ENCODE data around the gene C1QTNF8. TPM values are rescaled to one million over a fixed set of nuclear protein-coding genes. Genes with fewer than 3 reads are reported as not detected.

C1QTNF8 gene
- total RNA-seq, 3 donors from 2014 or later (not counting 1 experiment from before 2014, with no cell fraction given) = not detected

DNA sequence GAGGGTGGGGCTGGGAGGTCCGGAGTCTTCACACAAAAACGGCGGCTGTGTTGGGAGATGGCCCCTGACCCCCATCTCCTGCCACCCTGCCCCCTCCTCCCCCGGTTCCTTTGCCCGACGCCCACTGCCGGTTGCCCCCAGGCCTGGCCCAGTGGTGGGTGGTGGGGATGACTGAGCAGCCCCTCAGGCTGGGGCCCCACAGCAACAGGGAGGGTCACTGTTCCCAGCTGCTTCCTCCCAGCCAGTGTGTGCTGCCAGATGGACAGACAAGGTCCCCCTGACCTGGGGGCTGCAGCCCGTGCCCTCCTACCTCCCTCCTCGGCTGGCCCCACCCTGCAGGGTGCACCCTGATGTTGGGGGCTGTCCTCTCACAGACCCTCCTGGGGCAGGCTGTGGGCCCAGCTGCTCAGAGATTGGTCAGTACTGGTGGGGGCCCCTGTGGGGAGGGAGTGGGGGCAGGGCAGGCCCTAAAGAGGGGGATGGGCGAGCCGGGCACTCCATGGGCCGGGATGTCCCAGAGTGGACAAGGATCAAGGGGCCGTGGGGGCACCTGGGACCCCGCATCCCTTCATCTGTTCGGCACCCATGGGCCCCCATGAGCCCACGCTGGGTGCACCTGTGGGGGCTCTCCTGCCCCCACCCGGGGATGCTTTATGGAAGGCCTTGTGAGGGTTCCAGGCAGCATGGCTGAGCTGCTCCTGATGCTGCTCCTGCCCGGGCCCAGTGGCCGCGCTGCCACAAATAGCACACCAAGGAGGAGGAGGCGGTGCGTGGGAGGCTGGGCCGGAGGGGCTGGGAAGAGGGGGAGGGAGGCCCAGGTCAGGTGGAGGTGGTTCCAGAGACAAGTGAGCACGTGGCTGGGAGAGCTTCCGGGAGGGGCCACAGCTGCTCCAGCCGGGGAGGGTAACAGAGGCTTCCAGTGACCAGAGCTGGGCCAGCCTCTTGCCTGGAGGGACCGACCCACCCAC, 5.1 kb downstream of the C1QTNF8 start:
- no peak for ATAC-seq
- H3K27ac ChIP-seq (ENCODE audit: low read length) = no peak overlapping the region
- TF ChIP-seq, protein P1, sequence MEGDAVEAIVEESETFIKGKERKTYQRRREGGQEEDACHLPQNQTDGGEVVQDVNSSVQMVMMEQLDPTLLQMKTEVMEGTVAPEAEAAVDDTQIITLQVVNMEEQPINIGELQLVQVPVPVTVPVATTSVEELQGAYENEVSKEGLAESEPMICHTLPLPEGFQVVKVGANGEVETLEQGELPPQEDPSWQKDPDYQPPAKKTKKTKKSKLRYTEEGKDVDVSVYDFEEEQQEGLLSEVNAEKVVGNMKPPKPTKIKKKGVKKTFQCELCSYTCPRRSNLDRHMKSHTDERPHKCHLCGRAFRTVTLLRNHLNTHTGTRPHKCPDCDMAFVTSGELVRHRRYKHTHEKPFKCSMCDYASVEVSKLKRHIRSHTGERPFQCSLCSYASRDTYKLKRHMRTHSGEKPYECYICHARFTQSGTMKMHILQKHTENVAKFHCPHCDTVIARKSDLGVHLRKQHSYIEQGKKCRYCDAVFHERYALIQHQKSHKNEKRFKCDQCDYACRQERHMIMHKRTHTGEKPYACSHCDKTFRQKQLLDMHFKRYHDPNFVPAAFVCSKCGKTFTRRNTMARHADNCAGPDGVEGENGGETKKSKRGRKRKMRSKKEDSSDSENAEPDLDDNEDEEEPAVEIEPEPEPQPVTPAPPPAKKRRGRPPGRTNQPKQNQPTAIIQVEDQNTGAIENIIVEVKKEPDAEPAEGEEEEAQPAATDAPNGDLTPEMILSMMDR (IDR thresholded peaks at IDR 0.05) = no peak
- no peak overlapping the region for H3K4me3 ChIP-seq (ENCODE audit: low read length)
- H3K36me3 ChIP-seq (ENCODE audit: control insufficient read depth, insufficient read depth, low read length) = no peaks in the 10 kb centered on the region
- no peaks in the 10 kb centered on the region for H3K4me1 ChIP-seq (ENCODE audit: control insufficient read depth, insufficient read depth, low read length)
- 52% methylated on average over 23 of the region's 27 CpGs for WGBS (ENCODE audit: insufficient coverage)
- H3K4me3 Mint-ChIP-seq = no peak overlapping the region
- intact Hi-C loops (cut with micrococcal nuclease) = no loop called here
- DNase-seq = no peak
- H3K27me3 Mint-ChIP-seq (ENCODE audit: low read depth in 2 of 2) = no peaks in the 10 kb centered on the region
- no peaks in the 10 kb centered on the region for H3K9me3 Mint-ChIP-seq
- H3K27me3 ChIP-seq (ENCODE audit: control insufficient read depth, insufficient read depth, low read length) = peaks cover 2% of the 10 kb centered on the region
- no peaks in the 10 kb centered on the region for H3K4me1 Mint-ChIP-seq
- no peaks in the 10 kb centered on the region for H3K9me3 ChIP-seq (ENCODE audit: control insufficient read depth, insufficient read depth, low read length)
- H3K27ac Mint-ChIP-seq = no peak overlapping the region
- no peaks in the 10 kb centered on the region for H3K36me3 Mint-ChIP-seq

- DNase-seq (no peak), ATAC-seq (no peak)
- Mint-ChIP-seq H3K36me3 (peaks cover 8% of the 10 kb centered on the region), H3K4me3 (no peak overlapping the region), H3K27ac (no peak overlapping the region), H3K27me3 (ENCODE audit: low read depth in 2 of 2) (peaks cover 0 to 8% of the 10 kb centered on the region in 2 donors), H3K4me1 (no peaks in the 10 kb centered on the region), H3K9me3 (peaks cover 2 to 6% of the 10 kb centered on the region in 2 donors)
- H3K4me3 ChIP-seq (ENCODE audit: low read length) = no peak overlapping the region
- H3K4me1 ChIP-seq (ENCODE audit: control insufficient read depth, insufficient read depth, low read length) = no peaks in the 10 kb centered on the region
- H3K27ac ChIP-seq (ENCODE audit: low read length) = no peak overlapping the region
- TF ChIP-seq, protein P1 (IDR thresholded peaks at IDR 0.05) = no peak
- no peaks in the 10 kb centered on the region for H3K36me3 ChIP-seq (ENCODE audit: control insufficient read depth, insufficient read depth, low read length)
- WGBS (ENCODE audit: insufficient coverage) = 49% methylated on average over 37 of the region's 38 CpGs
- intact Hi-C loops (cut with micrococcal nuclease) = no loop called here
- H3K27me3 ChIP-seq (ENCODE audit: control insufficient read depth, insufficient read depth, low read length) = peaks cover 2% of the 10 kb centered on the region
- peaks cover 2% of the 10 kb centered on the region for H3K9me3 ChIP-seq (ENCODE audit: control insufficient read depth, insufficient read depth, low read length)
Measured at GRCh38 chr16:1089822-1090619, 6.0 kb downstream of the C1QTNF8 start.

- TF ChIP-seq, protein P1 (IDR thresholded peaks at IDR 0.05) = no peak
- 82% methylated on average over 17 of the region's 17 CpGs for WGBS (ENCODE audit: insufficient coverage)
- ATAC-seq = no peak
- H3K4me3 ChIP-seq (ENCODE audit: low read length) = no peak overlapping the region
- no peaks in the 10 kb centered on the region for H3K36me3 ChIP-seq (ENCODE audit: control insufficient read depth, insufficient read depth, low read length)
- no peak overlapping the region for H3K27ac ChIP-seq (ENCODE audit: low read length)
- Mint-ChIP-seq H3K27ac (no peak overlapping the region), H3K27me3 (ENCODE audit: low read depth in 2 of 2) (peaks cover 0 to 10% of the 10 kb centered on the region in 2 donors), H3K9me3 (peaks cover 2 to 6% of the 10 kb centered on the region in 2 donors), H3K4me1 (no peaks in the 10 kb centered on the region), H3K36me3 (peaks cover 9% of the 10 kb centered on the region), H3K4me3 (no peak overlapping the region)
- H3K27me3 ChIP-seq (ENCODE audit: control insufficient read depth, insufficient read depth, low read length) = peaks cover 2% of the 10 kb centered on the region
- peaks cover 8% of the 10 kb centered on the region for H3K9me3 ChIP-seq (ENCODE audit: control insufficient read depth, insufficient read depth, low read length)
- DNase-seq = no peak
- H3K4me1 ChIP-seq (ENCODE audit: control insufficient read depth, insufficient read depth, low read length) = no peaks in the 10 kb centered on the region
- intact Hi-C loops (cut with micrococcal nuclease) = no loop called here
Measured at GRCh38 chr16:1089439-1089821, 6.6 kb downstream of the C1QTNF8 start.

Measured in natural killer cell (primary cell).